Stimulated activated CD8-positive, alpha-beta memory T cell treated with anti-CD3 and anti-CD28 coated beads, Interleukin-4, amount 100 ng/mL, for 4 hours (primary cell): ENCODE data around the gene MGMT.
"Not testable (repeated sequence)": the region's sequence is repeated elsewhere in the genome, so short reads cannot be mapped to it uniquely, and the experiment has no call there.

Experiments used
- DNase-seq, 2 donors: peaks; one replicate each; pipeline ENCODE4 v3.0.0-alpha.2; 2020; ENCODE audit warnings: low read depth in 2 of 2, low spot score in 1 of 2

The MGMT gene

DNA sequence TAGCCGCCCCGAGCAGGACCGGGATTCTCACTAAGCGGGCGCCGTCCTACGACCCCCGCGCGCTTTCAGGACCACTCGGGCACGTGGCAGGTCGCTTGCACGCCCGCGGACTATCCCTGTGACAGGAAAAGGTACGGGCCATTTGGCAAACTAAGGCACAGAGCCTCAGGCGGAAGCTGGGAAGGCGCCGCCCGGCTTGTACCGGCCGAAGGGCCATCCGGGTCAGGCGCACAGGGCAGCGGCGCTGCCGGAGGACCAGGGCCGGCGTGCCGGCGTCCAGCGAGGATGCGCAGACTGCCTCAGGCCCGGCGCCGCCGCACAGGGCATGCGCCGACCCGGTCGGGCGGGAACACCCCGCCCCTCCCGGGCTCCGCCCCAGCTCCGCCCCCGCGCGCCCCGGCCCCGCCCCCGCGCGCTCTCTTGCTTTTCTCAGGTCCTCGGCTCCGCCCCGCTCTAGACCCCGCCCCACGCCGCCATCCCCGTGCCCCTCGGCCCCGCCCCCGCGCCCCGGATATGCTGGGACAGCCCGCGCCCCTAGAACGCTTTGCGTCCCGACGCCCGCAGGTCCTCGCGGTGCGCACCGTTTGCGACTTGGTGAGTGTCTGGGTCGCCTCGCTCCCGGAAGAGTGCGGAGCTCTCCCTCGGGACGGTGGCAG lies at the start of gene MGMT:
MGMT (plus strand) TSS at position 539 of the 656 bp plus-strand sequence.
- peak; percentile 96 to 98 for DNase-seq

GRCh38 chr10:129417870-129418269 lies 49.2 kb upstream of the MGMT start:
- DNase-seq: no peak

GRCh38 chr10:129418496-129419225 lies 48.4 kb upstream of the MGMT start:
- DNase-seq: no peak

GRCh38 chr10:129419397-129419796 lies 47.6 kb upstream of the MGMT start:
- no peak for DNase-seq

DNA sequence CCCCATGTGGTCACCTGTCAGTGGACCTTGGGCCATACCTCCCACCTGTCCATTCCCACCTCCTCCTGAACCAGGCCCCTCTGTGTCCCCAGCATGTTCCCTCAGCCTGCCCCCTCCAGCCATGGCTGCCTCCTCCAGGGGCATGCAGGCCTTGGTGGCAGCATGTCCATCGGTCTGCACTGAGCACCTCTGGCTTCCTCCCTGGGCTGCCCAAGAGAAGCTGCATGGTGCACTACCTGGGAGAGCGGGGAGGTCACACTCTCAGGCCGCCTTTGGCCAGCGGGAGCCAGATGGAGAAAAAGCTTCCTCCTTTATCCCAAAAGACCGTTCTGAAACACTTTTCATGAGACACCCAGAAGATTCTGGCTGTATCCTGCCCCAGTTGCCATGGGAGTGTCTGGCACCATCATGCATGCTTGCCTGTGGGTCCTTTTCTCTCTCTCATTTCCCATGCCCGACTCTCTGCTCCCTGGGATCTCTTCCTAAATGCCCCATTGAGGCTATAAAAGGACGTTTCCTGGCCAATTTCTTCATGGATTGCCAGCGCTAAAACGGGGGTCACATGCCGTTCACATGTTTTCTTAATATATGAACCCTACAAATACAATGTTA lies 45.5 kb upstream of the MGMT start:
- no peak for DNase-seq

- DNase-seq: no peak
Observed at GRCh38 chr10:129424978-129425377, 42.1 kb upstream of the MGMT start.

DNA sequence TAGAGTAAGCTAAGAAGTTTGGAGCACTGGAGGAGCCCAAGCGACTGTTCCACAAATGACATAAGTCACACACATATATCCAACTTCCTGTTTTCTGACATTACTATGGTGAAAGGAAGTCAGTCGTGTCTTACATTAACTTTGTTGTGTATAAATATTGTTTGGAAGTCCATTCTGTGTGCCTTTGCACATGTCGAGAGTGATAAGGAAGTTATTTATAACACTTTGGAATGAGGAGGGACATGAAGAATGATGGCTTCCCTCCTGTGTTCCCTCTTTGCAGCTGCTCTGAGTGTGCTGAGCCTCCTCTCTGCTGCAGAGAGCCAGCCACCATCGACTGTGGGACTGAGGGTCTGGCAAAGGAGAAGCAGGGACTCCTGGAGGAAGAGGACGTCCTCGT lies 40.4 kb upstream of the MGMT start:
- no peak for DNase-seq

DNA sequence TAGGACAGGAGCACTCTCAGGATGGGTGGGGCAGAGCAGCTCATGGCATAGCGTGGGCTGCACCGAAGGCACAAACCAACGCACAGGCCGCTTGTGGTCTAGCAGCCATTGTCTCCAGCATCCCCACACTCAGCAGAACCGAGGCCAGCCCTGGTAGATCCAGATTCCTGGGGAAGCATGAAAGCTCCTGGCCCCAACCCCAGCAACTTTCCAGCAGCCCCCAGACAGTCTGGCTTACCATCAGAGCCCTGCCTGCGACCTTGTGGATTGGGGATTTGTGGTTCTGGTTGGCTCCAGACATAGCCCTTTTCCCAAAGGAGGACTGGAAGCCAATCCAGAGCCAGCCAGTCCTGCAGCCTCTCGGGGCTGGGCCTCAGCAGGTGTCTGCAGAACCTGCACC lies 33.8 kb upstream of the MGMT start:
- no peak for DNase-seq

DNA sequence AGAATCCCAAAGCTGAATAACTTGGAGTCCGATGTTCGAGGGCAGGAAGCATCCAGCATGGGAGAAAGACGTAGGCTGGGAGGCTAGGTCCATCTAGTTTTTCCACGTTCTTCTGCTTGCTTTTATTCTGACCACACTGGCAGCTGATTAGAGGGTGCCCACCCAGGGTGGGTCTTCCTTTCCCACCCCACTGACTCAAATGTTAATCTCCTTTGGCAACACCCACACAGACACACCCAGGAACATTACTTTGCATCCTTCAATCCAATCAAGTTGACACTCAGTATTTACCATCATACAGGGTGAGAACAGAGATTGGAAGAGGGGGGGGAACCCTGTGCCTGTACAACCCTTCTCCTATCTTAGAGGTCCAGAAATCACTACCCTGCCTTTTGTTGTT lies 31.3 kb upstream of the MGMT start:
- not testable (repeated sequence) for DNase-seq

- no peak for DNase-seq
Observed at GRCh38 chr10:129438024-129438423, 29.0 kb upstream of the MGMT start.

DNA sequence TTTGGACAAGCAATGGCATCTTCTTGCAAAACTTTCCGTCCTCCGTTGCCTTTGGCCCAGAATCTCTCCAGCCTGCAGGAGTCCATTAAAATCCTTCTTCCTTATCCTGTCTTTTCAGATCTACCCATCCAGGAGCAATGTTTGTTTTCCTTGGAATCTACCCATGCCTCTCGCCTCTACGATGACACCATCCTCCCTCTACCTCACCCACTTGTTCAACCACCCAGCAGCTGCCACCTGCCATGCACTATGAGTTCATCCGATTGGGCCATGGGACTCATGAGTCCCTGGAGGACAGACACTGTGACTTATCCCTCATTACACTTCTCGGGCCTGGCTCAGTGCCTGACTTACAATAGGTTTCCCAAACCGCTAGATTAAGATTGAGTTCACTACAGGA lies 26.8 kb upstream of the MGMT start:
- no peak for DNase-seq

- no peak for DNase-seq
Observed at GRCh38 chr10:129440722-129441316, 26.2 kb upstream of the MGMT start.

DNA sequence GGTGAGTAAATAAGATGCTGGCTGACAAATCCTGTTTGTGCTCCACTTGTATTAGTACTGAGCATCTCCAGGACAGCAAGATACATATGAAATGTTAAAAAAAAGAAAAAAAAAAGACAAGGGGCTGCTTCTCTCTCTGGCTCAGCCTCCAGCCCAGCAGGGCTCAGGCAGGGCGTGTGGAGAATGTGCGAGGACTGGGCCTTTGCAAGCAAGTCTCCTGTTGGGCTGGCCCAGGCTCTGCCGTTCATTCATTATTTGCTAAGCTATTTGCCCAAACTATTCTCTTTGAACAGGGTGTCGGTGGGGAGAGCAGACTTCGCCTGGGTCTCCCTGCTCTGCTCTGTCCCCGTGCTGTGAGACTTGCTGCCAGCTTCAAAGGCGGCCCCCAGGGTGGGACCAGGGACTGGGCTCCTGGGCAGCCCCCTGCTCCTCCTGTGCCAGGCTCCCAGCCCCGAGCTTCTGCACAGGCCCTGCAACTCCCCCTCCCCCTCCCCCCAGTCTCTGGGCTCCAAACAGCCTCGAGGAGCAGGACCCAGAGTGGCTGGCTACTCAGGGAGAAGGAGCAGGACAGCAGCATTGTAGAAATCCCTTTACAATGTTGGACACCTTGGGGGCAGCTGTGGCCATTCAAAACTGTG lies 25.6 kb upstream of the MGMT start:
- DNase-seq: no peak

- DNase-seq: no peak
Observed at GRCh38 chr10:129442866-129443265, 24.2 kb upstream of the MGMT start.

GRCh38 chr10:129444359-129444758 lies 22.7 kb upstream of the MGMT start:
- DNase-seq: no peak

DNA sequence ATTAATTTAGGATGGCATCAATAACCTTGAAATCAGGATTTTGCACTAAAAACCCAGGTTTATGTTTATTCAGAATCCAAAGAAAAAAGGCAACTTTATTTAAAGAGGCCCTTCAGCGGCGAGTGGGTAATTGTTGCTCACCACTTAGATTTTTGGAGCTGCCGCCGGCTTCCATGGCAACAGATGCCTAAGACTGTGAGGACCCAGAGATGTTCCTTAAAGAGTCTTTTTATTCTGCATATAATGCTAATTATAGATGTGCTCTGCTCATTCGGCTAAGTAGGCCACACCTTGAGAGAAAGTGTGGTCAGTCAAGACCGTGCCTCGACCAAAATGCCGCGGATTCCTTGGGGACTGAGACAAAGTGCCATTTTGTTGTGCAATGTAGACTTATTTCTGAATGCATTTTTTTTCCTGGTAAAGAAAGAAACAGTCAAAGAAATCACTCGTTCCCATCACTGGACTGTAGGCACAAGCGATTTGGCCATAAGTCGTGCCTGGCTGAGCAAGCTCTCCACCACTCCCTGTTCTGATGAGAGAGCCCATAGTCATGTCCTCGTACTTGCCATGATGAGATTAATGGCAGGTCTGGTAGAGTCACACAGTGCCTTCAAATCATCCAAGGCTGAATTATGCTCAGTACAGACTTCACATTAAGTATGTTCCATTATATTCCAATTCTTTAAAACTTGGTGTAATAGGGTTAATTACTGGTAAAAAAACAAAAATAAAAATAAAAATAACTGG lies 21.4 kb upstream of the MGMT start:
- DNase-seq: no peak

DNA sequence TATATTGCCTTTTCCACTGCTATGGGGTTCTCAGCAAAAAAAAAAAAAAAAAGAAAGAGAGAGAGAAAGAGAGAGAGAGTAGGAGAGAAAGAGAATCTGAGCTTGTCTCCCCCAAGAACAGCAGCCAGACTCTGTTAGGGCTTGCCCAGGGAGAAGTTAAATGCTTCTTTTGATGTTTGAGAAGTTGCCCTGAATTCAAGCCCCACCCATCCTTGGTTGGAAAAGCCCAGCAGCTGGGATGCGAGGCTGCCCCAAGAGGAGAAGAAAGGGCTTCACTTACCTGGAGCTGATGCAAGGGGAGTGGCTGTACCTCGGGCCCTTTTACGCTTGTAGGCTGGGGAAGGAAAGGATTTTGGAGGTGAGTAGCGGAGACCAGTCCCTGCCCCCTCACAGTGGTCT lies 20.9 kb upstream of the MGMT start:
- DNase-seq: no peak

DNA sequence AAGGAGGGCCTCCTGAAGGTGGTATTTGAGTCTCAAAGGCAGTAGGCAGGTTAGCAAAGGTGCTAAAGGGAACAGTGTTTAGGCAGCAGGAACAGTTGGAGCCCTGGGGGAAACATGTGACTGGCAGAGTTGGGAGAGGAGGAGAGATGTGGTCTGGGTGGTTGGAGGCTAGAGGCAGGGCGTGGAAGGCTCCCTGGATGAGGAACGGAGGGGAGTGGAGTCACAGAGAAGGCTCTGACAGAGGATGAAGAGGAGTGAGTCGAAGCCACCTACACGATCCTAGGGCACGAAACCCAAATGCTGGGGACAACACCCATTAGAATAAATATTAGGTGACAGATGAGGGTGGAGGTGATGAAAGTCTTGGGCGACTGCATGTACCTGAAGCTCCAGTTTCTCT lies 19.6 kb upstream of the MGMT start:
- DNase-seq: no peak

- no peak for DNase-seq
Observed at GRCh38 chr10:129448086-129448485, 19.0 kb upstream of the MGMT start.

DNA sequence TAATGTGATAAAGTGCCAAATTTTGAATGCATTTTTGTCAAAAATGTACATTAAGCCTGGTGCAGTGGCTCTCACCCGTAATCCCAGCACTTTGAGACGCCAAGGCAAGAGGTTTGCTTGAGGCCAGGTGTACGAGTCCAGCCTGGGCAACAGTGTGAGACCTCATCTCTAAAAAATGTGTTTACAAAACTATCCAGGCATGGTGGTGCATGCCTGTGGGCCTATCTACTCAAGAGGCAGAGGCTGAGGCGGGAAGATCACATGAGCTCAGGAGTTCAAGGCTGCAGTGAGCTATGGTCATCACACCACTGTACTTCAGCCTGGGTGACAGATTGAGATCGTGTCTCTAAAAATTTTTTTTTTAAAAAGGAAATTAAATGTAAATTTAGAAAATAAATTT lies 18.5 kb upstream of the MGMT start:
- no peak for DNase-seq

GRCh38 chr10:129449893-129450292 lies 17.1 kb upstream of the MGMT start:
- DNase-seq: no peak
